Endothelial cell of umbilical vein (primary cell): ENCODE measurements around the gene SPG11. TPM values are rescaled to one million over a fixed set of nuclear protein-coding genes. Genes with fewer than 3 reads are reported as not detected.

Experiments used
- BruUV-seq: library from RNA; stranded (reverse); fragments of 400-500 nt; replicated peaks from 2 replicates; lab custom pipeline; 2021; lab: Mats Ljungman, UMichigan
- CTCF ChIA-PET: fragments of 300-600, 350-600 bp; sonication (Branson Sonifier 250); formaldehyde crosslinking; loops from one replicate; lab custom pipeline; 2021; ENCODE audit warnings: antibody characterized with exemption, inconsistent platforms; lab: Charles Lee
- POLR2A ChIA-PET: fragments of 300-600, 350-600 bp; sonication (Branson Sonifier 250); formaldehyde crosslinking; loops from one replicate; lab custom pipeline; 2021; ENCODE audit warnings: antibody characterized with exemption, inconsistent platforms; lab: Charles Lee
- DNase-seq: peaks from one replicate; pipeline ENCODE4 v3.0.0-alpha.2; 2011; ENCODE audit warnings: low read depth, low spot score
- FAIRE-seq: peaks from 2 replicates; lab custom pipeline; 2011; peaks lifted over from hg19 to GRCh38; lab: Jason Lieb, UNC
- H2AFZ ChIP-seq: 2 replicates; pipeline ENCODE4 v1.6.0; 2012; ENCODE audit warnings: low read depth, low read length, control low read depth, inconsistent platforms
- H3K27ac ChIP-seq: 2 replicates; pipeline ENCODE4 v1.5.1; 2011; ENCODE audit warnings: low read depth, mild to moderate bottlenecking, control low read depth, low read length, moderate library complexity; ENCODE audit not compliant: insufficient read depth
- H3K27me3 ChIP-seq, 2 experiments: 2 replicates each; pipeline versions ENCODE4 v1.6.0 to v1.6.1; 2011; ENCODE audit warnings: low read length in 2 of 2, mixed read lengths in 1 of 2; ENCODE audit not compliant: control insufficient read depth in 2 of 2, insufficient read depth in 2 of 2
- H3K36me3 ChIP-seq, 2 experiments: 2 replicates in 1 of 2; 3 replicates in 1 of 2; pipeline ENCODE4 v1.5.1; 2011; ENCODE audit warnings: low read length in 2 of 2, mild to moderate bottlenecking in 1 of 2, moderate library complexity in 1 of 2; ENCODE audit not compliant: control insufficient read depth in 2 of 2, insufficient read depth in 2 of 2; ENCODE audit errors: extremely low read depth in 1 of 2
- H3K4me1 ChIP-seq: 3 replicates; pipeline ENCODE4 v1.5.1; 2011; ENCODE audit warnings: mild to moderate bottlenecking, low read length; ENCODE audit not compliant: control insufficient read depth, insufficient read depth; ENCODE audit errors: extremely low read depth
- H3K4me2 ChIP-seq: 2 replicates; pipeline ENCODE4 v1.6.1; 2011; ENCODE audit warnings: low read length, control low read depth, mixed read lengths; ENCODE audit not compliant: insufficient read depth
- H3K4me3 ChIP-seq, 3 experiments: fragments of 200-600 bp in 1 of 3; sonication (generic), shearing (Covaris generic) in 1 of 3; replicated peaks in 1 of 3; 2 replicates each; pipeline ENCODE4 v1.5.1; 2011 to 2016; ENCODE audit warnings: control low read depth in 3 of 3, low read length in 3 of 3, mild to moderate bottlenecking in 2 of 3, inconsistent platforms in 1 of 3, low read depth in 1 of 3, moderate library complexity in 1 of 3; ENCODE audit not compliant: insufficient read depth in 1 of 3
- H3K79me2 ChIP-seq: 2 replicates; pipeline ENCODE4 v1.6.0; 2012; ENCODE audit warnings: low read length, inconsistent platforms; ENCODE audit not compliant: control insufficient read depth, insufficient read depth
- H3K9ac ChIP-seq: replicated peaks from 2 replicates; pipeline ENCODE3; 2011; ENCODE audit warnings: low read length, control low read depth; ENCODE audit not compliant: insufficient read depth; ENCODE audit errors: extremely low read depth
- H3K9me1 ChIP-seq: replicated peaks from 3 replicates; pipeline ENCODE4 v1.6.0; 2011; ENCODE audit warnings: mild to moderate bottlenecking, low read length; ENCODE audit not compliant: control insufficient read depth, insufficient read depth; ENCODE audit errors: extremely low read depth
- H3K9me3 ChIP-seq: replicated peaks from 2 replicates; pipeline ENCODE4 v1.5.1; 2012; ENCODE audit warnings: low read length, inconsistent platforms; ENCODE audit not compliant: control insufficient read depth, insufficient read depth
- H4K20me1 ChIP-seq: replicated peaks from 2 replicates; pipeline ENCODE3; 2011; ENCODE audit warnings: mild to moderate bottlenecking, low read length; ENCODE audit not compliant: control insufficient read depth, insufficient read depth; ENCODE audit errors: extremely low read depth
- EZH2 ChIP-seq: IDR thresholded peaks from 2 replicates; pipeline ENCODE4 v1.6.1; 2012; ENCODE audit warnings: borderline replicate concordance, low read depth, mild to moderate bottlenecking, moderate library complexity, low read length, inconsistent platforms; ENCODE audit not compliant: severe bottlenecking
- FOS ChIP-seq: IDR thresholded peaks from 2 replicates; pipeline ENCODE4 v1.6.1; 2011; ENCODE audit warnings: mild to moderate bottlenecking, low read length, moderate library complexity, borderline replicate concordance; ENCODE audit not compliant: insufficient read depth
- GATA2 ChIP-seq: IDR thresholded peaks from 2 replicates; pipeline ENCODE4 v1.7.0; 2011; ENCODE audit warnings: low read depth, mild to moderate bottlenecking, moderate library complexity, mixed read lengths, low read length; ENCODE audit not compliant: insufficient read length, insufficient read depth
- JUN ChIP-seq: IDR thresholded peaks from 2 replicates; pipeline ENCODE4 v1.6.1; 2011; ENCODE audit warnings: borderline replicate concordance, low read depth; ENCODE audit not compliant: insufficient read length, insufficient read depth
- MYC ChIP-seq: IDR thresholded peaks from one replicate; pipeline ENCODE4 v1.6.1; 2011; ENCODE audit warnings: mild to moderate bottlenecking, low read depth, low read length
- POLR2A ChIP-seq: IDR thresholded peaks from 2 replicates; pipeline ENCODE4 v1.6.1; 2012; ENCODE audit warnings: low read depth, mild to moderate bottlenecking, control low read depth, low read length
- POLR2AphosphoS5 ChIP-seq: IDR thresholded peaks from 2 replicates; pipeline ENCODE4 v1.6.1; 2012; ENCODE audit warnings: low read depth, mild to moderate bottlenecking, control low read depth, low read length, moderate library complexity; ENCODE audit not compliant: insufficient read depth
- dilution Hi-C: fragments of 300-500 bp; cut with MboI; formaldehyde crosslinking; loops from one replicate; pipeline ENCODE4 v1.15.0; 2019; ENCODE audit warnings: low sequenced_read_pairs; ENCODE audit not compliant: extremely low pct_ligation_motif_present
- intact Hi-C: fragments of 100-400 bp; cut with micrococcal nuclease; formaldehyde crosslinking; loops from one replicate; pipeline ENCODE4 v1.10.0; 2022
- polyA plus RNA-seq, 4 experiments: library from polyadenylated mRNA; depleted of rRNA in 3 of 4; stranded (reverse) in 3 of 4; unstranded in 1 of 4; fragments of >200 nt; gene quantifications; 2 replicates each; pipeline versions ENCODE4 v1.2.1 to v1.2.3, GENCODE V29; 2011 to 2012; ENCODE audit warnings: missing spikeins in 1 of 4
- total RNA-seq: library from RNA; stranded (reverse); gene quantifications from 2 replicates; pipeline ENCODE4 v1.2.3, GENCODE V29; 2021
- TF ChIP-seq, protein P1 (sequence below), 2 donors: IDR thresholded peaks; 1 replicate in 1 of 2; 2 replicates in 1 of 2; pipeline ENCODE4 v1.5.1; 2011; ENCODE audit warnings: low read length in 2 of 2, mild to moderate bottlenecking in 2 of 2, moderate library complexity in 2 of 2, control low read depth in 1 of 2, inconsistent platforms in 1 of 2, low read depth in 1 of 2; ENCODE audit not compliant: insufficient read depth in 1 of 2; ENCODE audit errors: extremely low read depth in 1 of 2
- TF ChIP-seq, protein P2 (sequence below): IDR thresholded peaks from 2 replicates; pipeline ENCODE4 v1.6.1; 2011; ENCODE audit not compliant: insufficient read depth, insufficient read length

The SPG11 gene
- total and polyA plus RNA-seq, 2 donors (not counting 3 experiments of a cell fraction or from before 2014, with no cell fraction given), result 30.7 to 53.5 TPM

DNA sequence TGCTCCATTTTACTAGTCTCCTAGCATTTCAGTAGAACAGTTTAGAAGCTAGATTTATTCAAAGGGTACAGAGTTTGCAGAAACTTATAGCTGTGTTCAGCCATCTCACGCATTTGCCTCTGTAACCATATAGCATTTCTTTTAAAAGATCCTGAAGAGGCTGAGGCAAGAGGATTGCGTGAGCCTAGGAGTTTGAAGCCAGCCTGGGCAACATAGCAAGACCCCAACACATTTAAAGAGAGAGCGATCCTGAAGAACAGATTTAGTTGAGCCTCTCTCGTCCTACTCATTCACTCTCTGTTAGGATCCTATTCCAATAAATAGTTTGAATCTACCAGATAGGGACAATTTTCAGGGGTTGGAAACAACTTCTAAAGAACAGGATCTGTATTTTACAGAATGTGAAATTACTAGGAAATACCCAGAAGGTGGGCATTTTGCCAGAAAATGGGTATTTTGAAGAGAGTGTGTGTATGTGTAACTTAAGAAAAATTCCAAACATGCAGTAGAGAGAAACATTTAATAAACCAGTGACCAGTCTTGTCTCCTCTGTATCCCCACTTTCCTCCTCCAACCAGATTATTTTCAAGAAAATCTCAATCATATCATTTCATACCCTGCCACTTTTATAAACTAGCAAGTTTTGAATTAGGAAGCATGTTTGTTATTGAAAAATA, 122.0 kb downstream of the SPG11 start:
- dilution Hi-C loops, result no loop called here

More for the DNA sequence above, 122.0 kb downstream of the SPG11 start:
- Histone ChIP-seq H3K9me3 (no peaks in the 10 kb centered on the region), H2AFZ (no peak overlapping the region), H3K4me2 (peak overlapping the region; percentile 60), H3K27me3 (no peaks in the 10 kb centered on the region), H3K4me1 (peaks cover 34% of the 10 kb centered on the region), H3K36me3 (peaks cover 0 to 6% of the 10 kb centered on the region in 2 experiments), H3K4me3 (no peak overlapping the region), H3K79me2 (peaks cover 88% of the 10 kb centered on the region), H4K20me1 (peaks cover 4% of the 10 kb centered on the region), H3K9ac (no peak overlapping the region), H3K9me1 (no peaks in the 10 kb centered on the region), H3K27ac (peak overlapping the region; percentile 43)
- FAIRE-seq (no peak), DNase-seq (peak; percentile 74)
- TF ChIP-seq FOS (no peak), POLR2AphosphoS5 (no peak), GATA2 (no peak), JUN (no peak), POLR2A (no peak), EZH2 (no peak), MYC (no peak)
- TF ChIP-seq, protein P1, sequence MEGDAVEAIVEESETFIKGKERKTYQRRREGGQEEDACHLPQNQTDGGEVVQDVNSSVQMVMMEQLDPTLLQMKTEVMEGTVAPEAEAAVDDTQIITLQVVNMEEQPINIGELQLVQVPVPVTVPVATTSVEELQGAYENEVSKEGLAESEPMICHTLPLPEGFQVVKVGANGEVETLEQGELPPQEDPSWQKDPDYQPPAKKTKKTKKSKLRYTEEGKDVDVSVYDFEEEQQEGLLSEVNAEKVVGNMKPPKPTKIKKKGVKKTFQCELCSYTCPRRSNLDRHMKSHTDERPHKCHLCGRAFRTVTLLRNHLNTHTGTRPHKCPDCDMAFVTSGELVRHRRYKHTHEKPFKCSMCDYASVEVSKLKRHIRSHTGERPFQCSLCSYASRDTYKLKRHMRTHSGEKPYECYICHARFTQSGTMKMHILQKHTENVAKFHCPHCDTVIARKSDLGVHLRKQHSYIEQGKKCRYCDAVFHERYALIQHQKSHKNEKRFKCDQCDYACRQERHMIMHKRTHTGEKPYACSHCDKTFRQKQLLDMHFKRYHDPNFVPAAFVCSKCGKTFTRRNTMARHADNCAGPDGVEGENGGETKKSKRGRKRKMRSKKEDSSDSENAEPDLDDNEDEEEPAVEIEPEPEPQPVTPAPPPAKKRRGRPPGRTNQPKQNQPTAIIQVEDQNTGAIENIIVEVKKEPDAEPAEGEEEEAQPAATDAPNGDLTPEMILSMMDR (IDR thresholded peaks at IDR 0.05; ENCODE audit: extremely low read depth in 1 of 2, insufficient read depth in 1 of 2, low read depth in 1 of 2, low read length in 2 of 2), result no peak
- TF ChIP-seq, protein P2, sequence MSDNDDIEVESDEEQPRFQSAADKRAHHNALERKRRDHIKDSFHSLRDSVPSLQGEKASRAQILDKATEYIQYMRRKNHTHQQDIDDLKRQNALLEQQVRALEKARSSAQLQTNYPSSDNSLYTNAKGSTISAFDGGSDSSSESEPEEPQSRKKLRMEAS, result no peak
- ChIA-PET CTCF (interaction anchor here (2.2 kb wide), 1 partner anchor 40 kb away, joined by 6 read pairs; no protein-coding TSS in a partner anchor), POLR2A (no interaction called here)
- intact Hi-C loops, result no loop called here
- no TSS peak for BruUV-seq
